Ishikawa (cell line): Measurements from ENCODE around the gene BTNL2.

Source experiments
- CEBPB ChIP-seq: IDR thresholded peaks from 2 replicates; pipeline ENCODE4 v1.6.1; 2012
- CREB1 ChIP-seq: IDR thresholded peaks from 2 replicates; pipeline ENCODE4 v1.6.1; 2012; ENCODE audit warnings: low read depth
- EGR1 ChIP-seq: IDR thresholded peaks from 2 replicates; pipeline ENCODE4 v1.6.1; 2012
- EP300 ChIP-seq: IDR thresholded peaks from 2 replicates; pipeline ENCODE4 v1.6.1; 2012; ENCODE audit warnings: borderline replicate concordance
- FOXM1 ChIP-seq: IDR thresholded peaks from 2 replicates; pipeline ENCODE4 v1.6.1; 2012; ENCODE audit warnings: low read depth, borderline replicate concordance
- NFIC ChIP-seq: IDR thresholded peaks from 2 replicates; pipeline ENCODE4 v1.6.1; 2012
- RAD21 ChIP-seq: IDR thresholded peaks from 2 replicates; pipeline ENCODE4 v1.6.1; 2012; ENCODE audit warnings: low read depth
- TAF1 ChIP-seq: IDR thresholded peaks from 2 replicates; pipeline ENCODE4 v1.6.1; 2012; ENCODE audit warnings: low read depth, mild to moderate bottlenecking
- TCF12 ChIP-seq: IDR thresholded peaks from 2 replicates; pipeline ENCODE4 v1.6.1; 2012; ENCODE audit warnings: low read depth
- TEAD4 ChIP-seq: IDR thresholded peaks from 2 replicates; pipeline ENCODE4 v1.6.1; 2012
- YY1 ChIP-seq: IDR thresholded peaks from 2 replicates; pipeline ENCODE4 v1.6.1; 2012; ENCODE audit warnings: low read depth
- ZBTB7A ChIP-seq: IDR thresholded peaks from 2 replicates; pipeline ENCODE4 v1.6.1; 2012; ENCODE audit warnings: low read depth
- TF ChIP-seq, protein P1 (sequence below): IDR thresholded peaks from 2 replicates; pipeline ENCODE4 v1.6.1; 2012
- TF ChIP-seq, protein P2 (sequence below): IDR thresholded peaks from 2 replicates; pipeline ENCODE4 v1.6.1; 2012
- TF ChIP-seq, protein P3 (sequence below): IDR thresholded peaks from 2 replicates; pipeline ENCODE4 v1.6.1; 2012; ENCODE audit warnings: low read depth, mild to moderate bottlenecking

The BTNL2 gene

DNA sequence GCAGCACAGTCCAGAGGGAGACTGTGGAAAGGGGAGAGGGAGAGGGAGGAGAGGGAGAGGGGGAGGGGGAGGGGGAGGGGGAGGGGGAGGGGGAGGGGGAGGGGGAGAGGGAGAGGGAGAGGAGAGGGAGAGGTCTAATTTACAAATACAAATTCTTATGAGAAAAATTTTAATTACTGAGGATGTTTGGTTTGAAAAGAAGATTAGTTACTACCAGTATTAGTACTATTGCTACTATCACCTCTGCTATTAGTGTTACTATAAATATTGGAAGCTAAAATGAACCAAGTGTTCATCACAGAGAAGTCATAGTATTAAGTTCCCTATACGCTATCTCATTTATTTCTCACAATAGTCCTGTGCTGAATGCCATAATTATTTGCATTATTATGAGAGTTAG lies 20.9 kb downstream of the BTNL2 start:
- TF ChIP-seq YY1 (no peak), ZBTB7A (no peak), EP300 (no peak), TAF1 (no peak), RAD21 (no peak), CREB1 (no peak), NFIC (no peak)
- TF ChIP-seq, protein P1, sequence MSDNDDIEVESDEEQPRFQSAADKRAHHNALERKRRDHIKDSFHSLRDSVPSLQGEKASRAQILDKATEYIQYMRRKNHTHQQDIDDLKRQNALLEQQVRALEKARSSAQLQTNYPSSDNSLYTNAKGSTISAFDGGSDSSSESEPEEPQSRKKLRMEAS: no peak
- TF ChIP-seq, protein P2, sequence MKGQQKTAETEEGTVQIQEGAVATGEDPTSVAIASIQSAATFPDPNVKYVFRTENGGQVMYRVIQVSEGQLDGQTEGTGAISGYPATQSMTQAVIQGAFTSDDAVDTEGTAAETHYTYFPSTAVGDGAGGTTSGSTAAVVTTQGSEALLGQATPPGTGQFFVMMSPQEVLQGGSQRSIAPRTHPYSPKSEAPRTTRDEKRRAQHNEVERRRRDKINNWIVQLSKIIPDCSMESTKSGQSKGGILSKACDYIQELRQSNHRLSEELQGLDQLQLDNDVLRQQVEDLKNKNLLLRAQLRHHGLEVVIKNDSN: no peak

DNA sequence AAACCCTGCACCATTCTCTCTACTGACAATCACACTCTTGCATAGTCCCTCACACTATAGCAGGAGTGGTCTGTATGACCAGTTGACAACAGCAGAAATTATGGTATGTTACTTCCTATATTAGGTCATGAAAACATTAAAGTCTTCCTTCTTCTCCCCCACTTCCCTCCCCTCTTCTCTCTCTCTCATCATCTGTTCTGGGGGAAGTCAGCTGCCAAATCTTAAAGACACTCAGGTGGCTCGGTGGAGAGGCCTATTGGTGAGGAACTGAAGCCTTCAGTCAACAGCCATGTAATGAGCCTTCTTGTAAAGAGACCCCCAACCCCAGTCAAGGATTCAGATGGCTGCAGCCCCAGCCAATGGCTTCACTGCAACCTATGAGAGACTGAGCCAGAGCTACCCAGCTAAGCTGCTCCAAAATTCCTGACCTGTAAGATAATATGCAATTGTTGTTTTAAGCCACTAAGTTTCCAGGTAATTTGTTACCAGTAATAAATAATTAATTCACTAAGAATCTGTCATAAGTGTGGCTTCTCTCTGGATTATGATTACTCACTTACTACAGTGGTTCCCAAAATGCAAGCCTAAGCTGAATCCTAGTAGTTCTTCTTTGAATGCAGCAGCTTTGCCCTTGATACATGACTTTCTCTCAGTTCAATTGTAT lies 24.1 kb downstream of the BTNL2 start:
- TF ChIP-seq NFIC (no peak), ZBTB7A (no peak), RAD21 (no peak), EGR1 (no peak), TEAD4 (no peak), CREB1 (no peak), CEBPB (no peak), TCF12 (no peak), TAF1 (no peak), YY1 (no peak), FOXM1 (no peak)
- TF ChIP-seq, protein P1: no peak
- TF ChIP-seq, protein P3, sequence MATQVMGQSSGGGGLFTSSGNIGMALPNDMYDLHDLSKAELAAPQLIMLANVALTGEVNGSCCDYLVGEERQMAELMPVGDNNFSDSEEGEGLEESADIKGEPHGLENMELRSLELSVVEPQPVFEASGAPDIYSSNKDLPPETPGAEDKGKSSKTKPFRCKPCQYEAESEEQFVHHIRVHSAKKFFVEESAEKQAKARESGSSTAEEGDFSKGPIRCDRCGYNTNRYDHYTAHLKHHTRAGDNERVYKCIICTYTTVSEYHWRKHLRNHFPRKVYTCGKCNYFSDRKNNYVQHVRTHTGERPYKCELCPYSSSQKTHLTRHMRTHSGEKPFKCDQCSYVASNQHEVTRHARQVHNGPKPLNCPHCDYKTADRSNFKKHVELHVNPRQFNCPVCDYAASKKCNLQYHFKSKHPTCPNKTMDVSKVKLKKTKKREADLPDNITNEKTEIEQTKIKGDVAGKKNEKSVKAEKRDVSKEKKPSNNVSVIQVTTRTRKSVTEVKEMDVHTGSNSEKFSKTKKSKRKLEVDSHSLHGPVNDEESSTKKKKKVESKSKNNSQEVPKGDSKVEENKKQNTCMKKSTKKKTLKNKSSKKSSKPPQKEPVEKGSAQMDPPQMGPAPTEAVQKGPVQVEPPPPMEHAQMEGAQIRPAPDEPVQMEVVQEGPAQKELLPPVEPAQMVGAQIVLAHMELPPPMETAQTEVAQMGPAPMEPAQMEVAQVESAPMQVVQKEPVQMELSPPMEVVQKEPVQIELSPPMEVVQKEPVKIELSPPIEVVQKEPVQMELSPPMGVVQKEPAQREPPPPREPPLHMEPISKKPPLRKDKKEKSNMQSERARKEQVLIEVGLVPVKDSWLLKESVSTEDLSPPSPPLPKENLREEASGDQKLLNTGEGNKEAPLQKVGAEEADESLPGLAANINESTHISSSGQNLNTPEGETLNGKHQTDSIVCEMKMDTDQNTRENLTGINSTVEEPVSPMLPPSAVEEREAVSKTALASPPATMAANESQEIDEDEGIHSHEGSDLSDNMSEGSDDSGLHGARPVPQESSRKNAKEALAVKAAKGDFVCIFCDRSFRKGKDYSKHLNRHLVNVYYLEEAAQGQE: no peak
- TF ChIP-seq, protein P2: no peak

DNA sequence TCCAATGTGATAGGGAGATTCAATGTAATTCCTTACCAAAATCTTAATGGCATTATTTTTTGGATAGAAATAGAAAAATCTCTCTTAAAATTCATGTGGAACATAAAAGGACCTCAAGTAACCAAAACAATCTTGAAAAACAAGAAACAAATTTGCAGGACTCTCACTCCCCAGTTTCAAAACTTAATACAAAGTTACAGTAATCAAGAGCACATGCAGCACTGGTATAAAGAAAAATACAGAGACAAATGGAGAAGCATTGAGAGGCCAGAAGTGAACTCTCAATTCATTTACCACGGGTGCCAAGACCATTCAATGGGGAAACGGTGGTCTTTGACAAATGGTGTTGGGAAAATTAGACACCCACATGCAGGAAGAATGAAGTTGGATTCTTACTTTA lies 27.4 kb downstream of the BTNL2 start:
- TF ChIP-seq TCF12 (no peak), TAF1 (no peak), TEAD4 (no peak)

DNA sequence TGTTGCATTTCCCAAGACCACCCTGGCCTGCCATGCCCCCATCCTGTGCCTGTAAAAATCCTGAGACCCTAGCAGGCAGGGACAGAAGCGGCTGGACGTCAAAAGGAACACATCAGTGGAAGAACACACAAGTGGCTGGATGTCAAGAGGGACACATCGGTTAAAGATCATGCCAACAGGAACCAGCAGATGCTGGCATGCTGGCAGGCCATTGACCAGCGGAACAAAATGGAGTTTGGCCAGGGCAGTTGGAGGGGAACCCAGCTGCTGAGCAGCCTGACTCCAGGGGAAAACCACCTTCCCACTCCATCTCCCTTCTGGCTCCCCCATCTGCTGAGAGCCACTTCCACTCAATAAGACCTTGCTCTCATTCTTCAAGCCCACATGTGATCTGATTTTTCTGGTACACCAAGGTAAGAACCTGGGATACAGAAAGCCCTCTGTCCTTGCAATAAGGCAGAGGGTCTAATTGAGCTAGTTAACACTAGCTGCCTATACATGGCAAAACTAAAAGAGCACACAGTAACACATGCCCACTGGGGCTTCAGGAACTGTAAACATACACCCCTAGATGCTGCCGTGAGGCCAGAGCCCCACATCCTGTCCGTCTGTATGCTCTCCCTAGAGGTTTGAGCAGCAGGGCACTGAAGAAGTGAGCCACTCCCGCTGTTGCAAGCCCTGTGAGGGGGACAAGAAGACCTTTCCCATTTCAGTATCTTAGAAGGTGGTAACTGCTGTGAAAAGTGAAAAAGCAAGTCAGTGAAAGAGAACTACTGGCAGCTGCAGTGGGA lies 31.0 kb downstream of the BTNL2 start:
- TF ChIP-seq TCF12: no peak
- TF ChIP-seq, protein P2: no peak
- no peak for TF ChIP-seq NFIC
- TF ChIP-seq EP300: no peak
- no peak for TF ChIP-seq ZBTB7A
- no peak for TF ChIP-seq RAD21
- no peak for TF ChIP-seq FOXM1
- TF ChIP-seq TAF1: no peak
- TF ChIP-seq EGR1: no peak
- no peak for TF ChIP-seq CEBPB

DNA sequence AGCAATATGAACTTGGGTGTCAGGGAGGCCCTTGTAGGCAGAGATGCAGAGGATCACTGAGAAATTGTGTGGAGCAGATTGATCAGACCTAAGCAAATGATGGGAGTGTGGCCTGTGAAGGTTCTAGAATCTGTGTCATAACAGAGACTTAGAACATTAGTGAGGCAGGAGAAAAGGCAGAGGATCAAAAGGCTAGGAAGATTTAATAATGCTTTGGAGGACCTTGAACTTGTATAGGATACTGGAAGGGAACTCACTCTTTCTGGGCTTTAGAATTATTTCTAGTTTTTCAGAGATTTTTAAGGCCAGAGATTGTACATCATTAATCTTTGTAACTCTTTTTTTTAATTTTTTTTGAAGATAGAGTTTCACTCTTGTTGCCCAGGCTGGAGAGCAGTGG lies 35.2 kb downstream of the BTNL2 start, which contains the start of gene TSBP1:
TSBP1 (minus strand) TSS at position 101 of the 400 bp plus-strand sequence. CDS start 197 bp downstream, outside the sequence.
- TF ChIP-seq FOXM1: no peak
- no peak for TF ChIP-seq RAD21
- no peak for TF ChIP-seq YY1
- TF ChIP-seq ZBTB7A: no peak
- no peak for TF ChIP-seq NFIC
- TF ChIP-seq CEBPB: no peak
- TF ChIP-seq TCF12: no peak
- no peak for TF ChIP-seq EGR1
- no peak for TF ChIP-seq TEAD4
- TF ChIP-seq, protein P3: no peak
- no peak for TF ChIP-seq TAF1
- TF ChIP-seq CREB1: no peak
